T-helper 2 cell treated with Interferon-gamma antibody and Interleukin-4, amounts not matched to agents 100 ng/mL and 5 ng/mL, for 36 hours (primary cell): ENCODE measurements around the gene VANGL1. TPM values are rescaled to one million over a fixed set of nuclear protein-coding genes. Genes with fewer than 3 reads are reported as not detected.
"Not testable (repeated sequence)": the region's sequence is repeated elsewhere in the genome, so short reads cannot be mapped to it uniquely, and the experiment has no call there.

Source experiments
- intact Hi-C: fragments of 100-400 bp; cut with micrococcal nuclease; formaldehyde crosslinking; loops from one replicate; pipeline ENCODE4 v1.15.1; 2023
- total RNA-seq: library from RNA; stranded (reverse); gene quantifications from 2 replicates; pipeline ENCODE4 v1.2.3, GENCODE V29; 2022

Gene VANGL1
- 14.4 and 16.8 TPM in 2 replicates for total RNA-seq

DNA sequence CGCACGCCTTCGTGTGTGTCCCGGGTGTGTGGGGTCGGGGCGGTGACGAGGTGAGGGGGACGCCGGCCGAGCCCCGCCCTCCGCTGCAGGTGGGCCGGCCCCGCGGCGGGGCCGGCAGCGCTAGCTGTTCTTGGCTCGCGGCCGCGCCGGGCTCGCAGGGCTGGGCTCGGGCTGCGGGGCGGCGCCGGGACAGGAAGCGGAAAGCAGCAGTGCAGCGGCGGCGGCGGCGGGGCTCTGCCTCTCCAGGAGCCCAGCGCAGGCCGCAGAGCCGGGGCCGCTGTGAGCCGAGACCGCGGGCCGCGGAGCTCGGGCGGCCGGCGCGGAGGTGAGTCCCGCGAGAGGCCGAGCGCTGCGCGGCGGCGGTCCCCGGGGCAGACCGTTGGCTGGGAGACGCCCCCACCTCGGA lies at the start of gene VANGL1:
VANGL1 (plus strand) TSS at position 209 of the 406 bp plus-strand sequence. CDS start 9,444 bp downstream, outside the sequence.
- intact Hi-C loops = loop anchor here (1.0 to 10.0 kb wide), 4 partner anchors 731 to 1057 kb away; partner anchors contain the start of genes ATP1A1, BCAS2 and NRAS

DNA sequence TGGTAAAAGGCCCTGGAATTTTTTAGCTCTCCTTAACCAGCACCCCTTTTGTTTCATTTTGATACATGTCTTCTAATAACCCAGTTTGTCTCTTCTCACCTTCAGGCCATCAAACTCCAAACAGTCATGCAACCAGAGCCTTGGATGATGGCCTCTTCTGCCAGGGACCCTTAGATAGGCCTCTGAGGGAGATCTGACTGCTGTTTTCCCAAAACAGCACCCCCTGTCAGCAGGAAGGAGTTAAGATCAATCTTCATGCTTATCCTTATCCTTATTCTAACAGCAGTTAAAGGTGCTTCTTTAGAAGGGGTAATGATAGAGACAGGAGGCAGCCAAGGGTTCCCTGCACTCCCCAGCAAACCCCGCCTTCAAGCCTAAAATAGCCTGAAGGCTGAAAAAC lies 49.5 kb upstream of the VANGL1 start:
- intact Hi-C loops = no loop called here

GRCh38 chr1:115593365-115594259 lies 48.2 kb upstream of the VANGL1 start:
- intact Hi-C loops = no loop called here

DNA sequence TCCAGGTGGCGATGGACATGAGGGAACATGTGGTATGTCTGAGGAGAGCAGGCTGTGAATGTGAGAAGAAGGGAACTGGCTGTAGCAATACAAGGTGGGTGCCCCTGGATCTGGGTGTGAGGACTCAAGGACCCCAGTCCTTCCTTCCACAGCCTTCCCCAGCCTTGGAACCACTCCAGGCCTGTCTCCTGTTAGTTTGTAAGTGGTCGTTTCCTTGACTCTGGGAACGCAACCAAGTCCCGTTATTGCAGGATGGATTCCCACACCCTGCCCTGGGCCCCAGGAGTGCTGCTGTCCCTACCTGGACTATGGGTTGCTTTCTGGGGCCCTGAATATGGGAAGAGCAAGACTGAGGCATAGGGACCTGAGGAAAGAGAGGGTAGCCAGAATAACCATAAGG lies 47.2 kb upstream of the VANGL1 start:
- intact Hi-C loops = no loop called here

GRCh38 chr1:115595279-115596079 lies 46.3 kb upstream of the VANGL1 start:
- intact Hi-C loops = loop anchor here (1.0 kb wide), 1 partner anchor 456 kb away; no protein-coding TSS in a partner anchor

DNA sequence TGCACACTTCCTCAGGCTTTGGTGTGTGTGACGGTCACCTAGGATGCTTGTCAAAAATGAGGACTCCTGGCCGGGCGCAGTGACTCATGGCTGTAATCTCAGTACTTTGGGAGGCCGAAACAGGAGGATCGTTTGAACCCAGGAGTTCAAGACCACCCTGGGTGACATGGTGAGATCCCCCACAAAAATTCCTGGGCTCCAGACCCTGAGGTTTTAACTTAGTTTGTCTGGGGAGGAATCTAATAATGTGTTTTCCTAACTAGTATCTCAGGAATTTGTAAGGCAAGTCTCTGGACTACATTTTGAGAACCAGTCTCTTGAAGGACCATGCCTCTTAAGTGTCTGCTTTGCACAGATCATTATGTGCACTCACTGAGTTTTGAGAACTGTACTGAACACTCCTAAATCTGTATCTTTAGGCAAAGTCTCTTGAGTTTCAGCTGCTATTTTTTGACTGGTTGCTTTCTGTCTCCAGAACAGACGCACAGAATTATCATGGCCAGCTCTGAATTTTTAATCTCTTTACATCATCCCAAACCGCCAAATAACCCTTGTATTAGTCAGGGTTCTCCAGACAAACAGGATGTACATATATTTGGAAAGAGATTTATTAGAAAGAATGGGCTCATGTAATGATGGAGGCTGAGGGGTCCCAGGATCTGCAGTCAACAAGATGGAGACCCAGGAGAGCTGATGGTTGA lies 45.5 kb upstream of the VANGL1 start:
- intact Hi-C loops = loop anchor here (1.0 kb wide), 1 partner anchor 457 kb away; no protein-coding TSS in a partner anchor

DNA sequence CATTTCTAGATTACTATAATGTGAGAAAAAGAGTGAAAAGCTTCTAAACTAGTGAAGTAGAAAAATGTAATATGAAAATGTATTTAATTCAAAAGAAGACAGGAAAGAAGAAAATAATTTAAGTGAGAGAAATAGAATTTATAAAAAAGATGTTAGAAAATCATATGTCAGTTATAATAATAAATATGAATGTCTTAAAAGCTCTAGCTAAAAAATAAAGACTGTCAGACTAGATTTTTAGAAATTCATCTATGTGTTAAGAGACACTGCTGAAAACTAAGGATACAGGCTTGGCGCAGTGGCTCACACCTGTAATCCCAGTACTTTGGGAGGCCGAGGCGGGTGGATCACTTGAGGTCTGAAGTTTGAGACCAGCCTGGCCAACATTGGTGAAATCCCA lies 37.3 kb upstream of the VANGL1 start:
- intact Hi-C loops = no loop called here

DNA sequence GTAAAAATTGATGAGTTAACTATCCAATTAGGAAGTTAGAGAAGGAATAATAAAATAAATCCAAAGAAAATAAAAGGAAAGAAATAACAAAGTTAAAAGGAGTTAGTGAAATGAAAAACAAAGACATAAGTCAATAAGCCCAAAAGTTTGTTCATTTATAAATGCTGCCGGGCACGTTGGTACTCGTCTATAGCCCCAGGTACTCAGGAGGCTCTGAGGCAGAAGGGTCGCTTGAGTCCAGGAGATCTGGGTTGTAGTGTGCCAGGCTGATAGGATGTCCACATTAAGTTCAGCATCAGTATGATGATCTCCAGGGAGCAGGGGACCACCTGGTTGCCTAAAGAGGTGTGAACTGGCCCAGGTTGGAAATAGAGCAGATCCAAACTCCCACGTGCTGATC lies 35.5 kb upstream of the VANGL1 start:
- intact Hi-C loops = no loop called here

- intact Hi-C loops = no loop called here
Observed at GRCh38 chr1:115609021-115609420, 32.7 kb upstream of the VANGL1 start.

- intact Hi-C loops = no loop called here
Observed at GRCh38 chr1:115613767-115614166, 28.0 kb upstream of the VANGL1 start.

DNA sequence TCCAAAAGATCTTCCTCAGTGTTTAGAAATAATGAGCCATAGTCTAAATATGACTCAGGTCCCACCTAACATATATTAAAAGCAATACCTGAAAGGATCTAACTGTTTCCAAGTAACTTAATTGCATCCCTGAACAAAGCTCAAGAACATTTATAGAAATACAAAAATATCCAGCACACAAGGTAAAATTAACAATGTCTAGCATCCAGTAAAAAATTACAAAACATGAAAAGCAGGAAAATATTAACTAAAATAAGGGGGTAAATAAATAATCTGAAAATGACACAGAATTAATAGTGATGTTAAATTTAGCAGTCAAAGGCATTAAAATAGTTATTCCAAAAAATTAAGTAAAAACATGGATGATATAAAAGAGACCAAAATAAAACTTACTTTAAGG lies 21.3 kb upstream of the VANGL1 start:
- intact Hi-C loops = no loop called here

GRCh38 chr1:115620950-115621349 lies 20.8 kb upstream of the VANGL1 start:
- intact Hi-C loops = no loop called here

DNA sequence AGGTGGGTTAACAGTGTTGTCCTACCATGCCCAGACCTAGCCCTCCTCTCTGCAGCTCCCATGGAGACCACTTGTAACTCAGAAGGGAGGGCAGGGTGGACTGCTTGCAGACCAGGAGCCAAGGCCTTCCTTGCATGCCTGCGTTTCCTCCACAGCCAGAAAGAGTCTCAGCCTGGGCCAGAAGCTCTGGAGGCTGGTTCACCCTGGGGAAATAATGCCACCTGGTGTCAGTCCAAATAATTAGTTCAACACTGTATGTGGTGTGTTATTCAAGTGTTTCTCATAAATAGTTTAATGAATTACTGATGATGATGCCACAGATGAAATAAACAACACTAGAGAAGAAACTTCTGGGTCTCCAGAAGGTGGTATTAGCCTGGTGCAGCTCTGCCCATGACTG lies 16.9 kb upstream of the VANGL1 start:
- intact Hi-C loops = no loop called here

DNA sequence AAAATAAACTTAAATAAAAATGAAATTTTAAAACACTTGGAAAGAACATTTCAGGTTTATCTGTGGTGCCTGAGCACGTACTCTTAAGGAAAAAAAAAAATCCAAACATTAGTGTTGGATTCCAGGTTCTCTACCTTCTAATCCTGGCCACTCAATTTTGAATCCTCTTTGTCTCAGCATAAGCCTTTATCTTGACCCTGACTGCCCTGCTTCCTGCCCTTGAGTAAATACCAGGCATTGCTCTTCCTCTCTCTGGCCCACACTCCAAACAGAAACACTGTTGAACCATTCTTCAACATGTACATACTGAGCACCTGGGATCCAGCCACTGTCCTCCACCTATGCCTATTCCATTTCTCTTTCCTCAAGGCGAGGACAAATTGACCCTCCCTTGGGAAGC lies 11.4 kb upstream of the VANGL1 start:
- intact Hi-C loops = no loop called here

DNA sequence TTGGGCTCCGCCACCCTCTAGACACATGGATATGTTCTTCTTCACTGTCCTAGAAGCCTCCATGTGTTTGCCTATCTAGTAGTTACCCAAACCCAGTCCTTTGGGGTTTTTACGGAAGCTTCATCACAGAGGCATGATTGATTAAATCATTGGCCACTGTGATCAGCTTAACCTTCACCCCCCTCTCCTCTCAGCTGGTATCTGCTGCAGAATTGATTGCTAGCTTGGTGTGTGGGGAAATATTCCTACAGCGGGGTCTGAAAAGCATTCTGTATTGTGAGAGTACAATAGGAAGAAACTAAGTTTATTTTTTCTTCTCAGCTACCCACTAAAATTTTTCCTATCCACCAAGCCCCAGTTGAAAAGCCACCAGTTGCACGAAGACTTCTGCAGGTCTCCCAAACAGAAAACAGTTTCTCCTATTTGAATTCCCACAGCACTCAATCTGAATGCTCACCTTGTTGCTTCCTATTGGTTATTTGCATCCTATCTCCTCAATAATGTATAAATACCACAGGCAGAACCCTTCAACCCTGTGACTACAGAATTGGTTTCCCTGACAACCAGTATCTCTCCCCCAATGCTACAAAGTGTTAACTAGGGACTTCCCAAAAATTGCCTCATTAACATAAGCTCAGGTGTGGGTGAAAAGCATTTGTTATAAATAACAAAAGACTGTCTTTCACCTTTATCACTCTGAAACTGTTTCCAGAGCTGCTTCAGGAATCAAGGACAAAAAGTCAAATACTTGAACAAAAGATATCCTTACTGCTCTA lies 9.3 kb upstream of the VANGL1 start:
- intact Hi-C loops = no loop called here

- intact Hi-C loops = not testable (repeated sequence)
Observed at GRCh38 chr1:115633606-115634005, 8.2 kb upstream of the VANGL1 start.

GRCh38 chr1:115637247-115637646 lies 4.5 kb upstream of the VANGL1 start:
- intact Hi-C loops = not testable (repeated sequence)

DNA sequence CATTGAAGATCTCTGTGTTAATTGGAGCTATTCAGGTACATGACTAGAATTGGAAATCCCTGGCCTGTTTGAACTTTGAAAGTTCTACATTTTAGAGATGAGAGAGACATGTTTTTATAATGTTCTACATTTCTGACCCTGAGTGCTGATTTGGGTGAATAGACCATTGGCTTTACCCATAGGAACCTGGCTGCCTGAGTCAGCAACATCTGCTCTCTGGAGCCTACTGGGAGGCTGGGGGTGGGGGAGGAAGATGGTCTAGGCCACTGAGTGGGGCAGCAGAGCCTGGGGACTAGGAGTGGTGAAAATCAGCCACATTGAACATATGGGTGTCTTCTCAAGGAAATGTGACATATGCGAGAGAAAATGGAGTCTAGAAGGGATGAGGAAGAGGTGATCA lies 1.4 kb upstream of the VANGL1 start:
- intact Hi-C loops = loop anchor here (5.0 to 10.0 kb wide), 2 partner anchors 732 to 1056 kb away; partner anchors contain the start of genes ATP1A1 and BCAS2

- intact Hi-C loops = loop anchor here (1.0 to 10.0 kb wide), 4 partner anchors 730 to 1058 kb away; partner anchors contain the start of genes ATP1A1, BCAS2 and NRAS
Observed at GRCh38 chr1:115642168-115643072, 650 bp downstream of the VANGL1 start.
